ENCODE results near the gene LRRC37A3. TPM values are rescaled to one million over a fixed set of nuclear protein-coding genes. Genes with fewer than 3 reads are reported as not detected.
"Not testable (repeated sequence)": the region's sequence is repeated elsewhere in the genome, so short reads cannot be mapped to it uniquely, and the experiment has no call there.

The LRRC37A3 gene
- polyA plus RNA-seq (2012; ENCODE audit: missing spikeins): 5.2 TPM

- DNase-seq (ENCODE audit: insufficient read length) (peak; percentile 69), FAIRE-seq (peak; percentile 94)
- TF ChIP-seq POLR2A (IDR thresholded peaks at IDR 0.05; ENCODE audit: low read depth, low read length) (peak; percentile 70), POLR2AphosphoS5 (IDR thresholded peaks at IDR 0.05; ENCODE audit: low read depth, low read length) (0 out of 2 replicates have a peak, but pooled peaks have one; percentile 29), TAF1 (IDR thresholded peaks at IDR 0.05; ENCODE audit: borderline replicate concordance, low read depth, low read length) (peak; percentile 86)
Observed at GRCh38 chr17:64919289-64920025, at the start of gene LRRC37A3. Gene LRRC37A3, minus strand, starts transcription at chr17:64919478. Its CDS starts 22,221 bp downstream, at chr17:64897257.

DNA sequence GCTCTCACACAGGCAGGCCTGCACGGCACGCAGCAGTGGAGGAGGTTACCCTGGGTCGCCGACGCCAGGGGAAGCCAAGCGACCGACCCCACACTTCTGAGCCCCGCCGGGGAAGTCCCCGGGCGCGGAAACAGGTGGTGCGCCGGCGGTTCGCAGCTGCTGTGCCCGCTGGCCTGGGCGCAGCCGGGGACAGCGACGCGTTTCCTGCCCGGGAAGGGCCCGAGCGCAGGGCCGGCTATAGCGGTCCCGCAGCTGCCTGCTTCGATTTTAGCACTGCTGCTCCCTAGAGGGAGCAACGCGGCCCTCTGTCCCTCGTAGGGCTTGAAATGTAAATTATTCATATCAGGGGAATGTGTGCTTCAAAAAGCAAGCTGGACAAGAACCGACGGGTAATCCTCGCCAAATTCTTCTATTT is 46.6 kb upstream of the LRRC37A3 start:
- FAIRE-seq: peak; percentile 100
- DNase-seq (ENCODE audit: insufficient read length): peak; percentile 52

GRCh38 chr17:64965256-64965872 is 46.1 kb upstream of the LRRC37A3 start:
- FAIRE-seq; DNase-seq (ENCODE audit: insufficient read length): not testable (repeated sequence)

- TF ChIP-seq TAF1 (IDR thresholded peaks at IDR 0.05; ENCODE audit: borderline replicate concordance, low read depth, low read length): no peak
- DNase-seq (ENCODE audit: insufficient read length) (no peak), FAIRE-seq (peak; percentile 50)
Observed at GRCh38 chr17:64964796-64965195, 45.5 kb upstream of the LRRC37A3 start.

- not testable (repeated sequence) for DNase-seq (ENCODE audit: insufficient read length); FAIRE-seq
Observed at GRCh38 chr17:64963814-64964213, 44.5 kb upstream of the LRRC37A3 start.

DNA sequence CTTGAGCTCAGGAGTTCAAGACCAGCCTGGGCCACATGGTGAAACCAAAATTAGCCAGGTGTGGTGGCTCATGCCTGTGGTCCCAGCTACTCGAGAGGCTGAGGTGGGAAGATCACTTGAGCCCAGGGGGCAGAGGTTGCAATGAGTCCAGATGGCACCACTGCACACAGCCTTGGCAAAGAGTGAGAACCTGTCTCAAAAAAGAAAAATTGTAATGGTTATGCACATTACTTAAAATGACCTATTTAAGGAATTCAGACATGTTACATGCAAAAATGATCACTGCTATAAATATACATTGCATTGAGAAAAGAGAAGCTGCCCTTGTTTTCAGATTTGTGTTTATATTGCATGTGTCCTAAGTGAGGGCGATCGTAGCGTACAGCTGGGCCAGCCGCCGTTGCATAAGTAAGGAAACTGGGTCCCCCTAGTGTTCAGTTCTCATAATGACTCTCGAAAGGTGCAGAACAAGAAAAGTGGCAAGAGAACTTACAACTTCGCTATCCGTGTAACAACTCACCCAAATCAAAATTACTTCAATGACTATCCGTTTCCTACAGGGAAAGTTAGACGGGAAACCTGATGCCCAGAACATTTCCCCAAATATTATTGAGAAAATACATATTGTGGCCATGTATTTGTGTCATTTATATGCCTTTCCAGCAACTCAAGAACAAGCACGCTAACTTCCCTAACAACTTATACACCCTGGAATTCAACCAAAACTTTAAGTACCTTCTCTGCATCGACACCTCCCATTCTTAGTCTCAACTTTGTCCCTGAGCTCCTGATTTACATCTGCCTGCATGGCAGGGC is 42.5 kb upstream of the LRRC37A3 start:
- not testable (repeated sequence) for FAIRE-seq; DNase-seq (ENCODE audit: insufficient read length)

- TF ChIP-seq TAF1 (IDR thresholded peaks at IDR 0.05; ENCODE audit: borderline replicate concordance, low read depth, low read length): no peak
- no peak for TF ChIP-seq POLR2AphosphoS5 (IDR thresholded peaks at IDR 0.05; ENCODE audit: low read depth, low read length)
- no peak for TF ChIP-seq POLR2A (IDR thresholded peaks at IDR 0.05; ENCODE audit: low read depth, low read length)
- DNase-seq (ENCODE audit: insufficient read length) (no peak), FAIRE-seq (no peak)
Observed at GRCh38 chr17:64951877-64952276, 32.6 kb upstream of the LRRC37A3 start.

DNA sequence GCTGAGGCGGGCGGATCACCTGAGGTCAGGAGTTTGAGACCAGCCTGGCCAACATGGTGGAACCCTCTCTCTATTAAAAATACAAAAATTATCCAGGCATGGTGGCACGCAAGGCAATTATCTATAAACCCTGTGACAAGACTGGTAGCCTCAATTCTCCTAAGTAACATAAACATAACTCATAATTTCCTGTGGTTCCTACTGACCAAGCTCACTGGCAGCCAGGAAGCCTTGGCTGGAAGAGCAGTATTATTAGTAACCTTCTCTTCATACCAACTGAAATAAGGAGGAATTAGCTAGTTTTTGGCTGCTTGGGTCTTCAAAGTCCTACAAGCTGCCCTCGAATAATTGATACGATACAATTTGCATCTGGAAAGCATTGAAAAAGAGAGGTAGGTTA is 31.6 kb upstream of the LRRC37A3 start:
- DNase-seq (ENCODE audit: insufficient read length): no peak
- FAIRE-seq: no peak
- TF ChIP-seq TAF1 (IDR thresholded peaks at IDR 0.05; ENCODE audit: borderline replicate concordance, low read depth, low read length) (no peak), POLR2A (IDR thresholded peaks at IDR 0.05; ENCODE audit: low read depth, low read length) (no peak), POLR2AphosphoS5 (IDR thresholded peaks at IDR 0.05; ENCODE audit: low read depth, low read length) (no peak)

- no peak for TF ChIP-seq POLR2AphosphoS5 (IDR thresholded peaks at IDR 0.05; ENCODE audit: low read depth, low read length)
- no peak for TF ChIP-seq POLR2A (IDR thresholded peaks at IDR 0.05; ENCODE audit: low read depth, low read length)
- no peak for TF ChIP-seq TAF1 (IDR thresholded peaks at IDR 0.05; ENCODE audit: borderline replicate concordance, low read depth, low read length)
- no peak for FAIRE-seq
Observed at GRCh38 chr17:64947152-64947551, 27.9 kb upstream of the LRRC37A3 start.

GRCh38 chr17:64941761-64942160 is 22.5 kb upstream of the LRRC37A3 start:
- DNase-seq (ENCODE audit: insufficient read length) (no peak), FAIRE-seq (no peak)
- no peak for TF ChIP-seq POLR2A (IDR thresholded peaks at IDR 0.05; ENCODE audit: low read depth, low read length)

More at GRCh38 chr17:64947152-64947551, 27.9 kb upstream of the LRRC37A3 start:
- DNase-seq (ENCODE audit: insufficient read length): no peak

DNA sequence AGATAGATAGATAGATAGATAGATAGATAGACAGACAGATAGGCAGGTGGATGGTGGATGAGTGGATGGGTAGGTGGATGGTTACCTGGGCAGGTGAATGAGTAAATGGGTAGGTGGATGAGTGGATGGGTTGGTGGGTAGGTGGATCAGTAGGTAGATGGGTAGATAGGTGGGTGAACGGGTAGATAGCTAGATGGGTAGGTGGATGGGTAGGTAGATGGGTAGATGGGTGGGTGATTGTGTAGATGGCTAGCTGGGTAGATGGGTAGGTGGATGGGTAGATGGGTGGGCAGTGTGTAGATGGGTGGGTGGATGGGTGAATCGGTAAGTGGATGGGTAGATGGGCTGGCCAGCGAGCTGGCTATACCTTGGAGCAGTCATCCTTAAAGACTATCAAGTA is 21.8 kb upstream of the LRRC37A3 start:
- TF ChIP-seq POLR2AphosphoS5 (IDR thresholded peaks at IDR 0.05; ENCODE audit: low read depth, low read length): no peak
- no peak for TF ChIP-seq TAF1 (IDR thresholded peaks at IDR 0.05; ENCODE audit: borderline replicate concordance, low read depth, low read length)
- no peak for TF ChIP-seq POLR2A (IDR thresholded peaks at IDR 0.05; ENCODE audit: low read depth, low read length)
- DNase-seq (ENCODE audit: insufficient read length): no peak
- no peak for FAIRE-seq

GRCh38 chr17:64940055-64940454 is 20.8 kb upstream of the LRRC37A3 start:
- TF ChIP-seq POLR2A (IDR thresholded peaks at IDR 0.05; ENCODE audit: low read depth, low read length) (no peak), POLR2AphosphoS5 (IDR thresholded peaks at IDR 0.05; ENCODE audit: low read depth, low read length) (no peak), TAF1 (IDR thresholded peaks at IDR 0.05; ENCODE audit: borderline replicate concordance, low read depth, low read length) (no peak)
- FAIRE-seq (no peak), DNase-seq (ENCODE audit: insufficient read length) (no peak)

Data from GM12892 (cell line).